Muscle of leg (tissue), 9 donors: ENCODE measurements around the gene KLRK1. TPM values are rescaled to one million over a fixed set of nuclear protein-coding genes. Genes with fewer than 3 reads are reported as not detected.

Experiments
- polyA plus RNA-seq, 8 donors: library from polyadenylated mRNA; unstranded; fragments of 120-200 nt; gene quantifications; one replicate each; pipeline versions ENCODE4 v1.2.1 to v1.2.3, GENCODE V29; 2013; ENCODE audit warnings: inconsistent platforms in 1 of 8, low replicate concordance in 1 of 8; ENCODE audit not compliant: insufficient read length in 8 of 8, insufficient read depth in 1 of 8
- total RNA-seq: library from RNA; stranded (reverse); fragments of 120-200 nt; gene quantifications from one replicate; pipeline ENCODE4 v1.2.4, GENCODE V29; 2013

The KLRK1 gene
- total and polyA plus RNA-seq, 9 donors, result 0.11 to 0.61 (median 0.37) TPM

Other genes starting within 250 kb of the KLRK1 start
- 0.13 TPM for gene OLR1, start 217.9 kb downstream of the KLRK1 start, total RNA-seq
- 1 to 10 TPM in 1 of 8 donors, under 1 TPM in 7; 0.22 to 2.0 (median 0.66) TPM for gene OLR1, start 217.9 kb downstream of the KLRK1 start, polyA plus RNA-seq
- gene TMEM52B, start 211.0 kb downstream of the KLRK1 start, total RNA-seq, result not detected
- gene TMEM52B, start 211.0 kb downstream of the KLRK1 start, polyA plus RNA-seq, result under 1 TPM in 7 of 8 donors, not detected in 1; 0.05 to 0.52 (median 0.17) TPM
- gene GABARAPL1, start 177.2 kb downstream of the KLRK1 start, total RNA-seq, result 21.6 TPM
- 10 to 100 TPM; 16.3 to 27.7 (median 21.1) TPM for gene GABARAPL1, start 177.2 kb downstream of the KLRK1 start, polyA plus RNA-seq
- 0.58 TPM for gene KLRD1, start 82.2 kb downstream of the KLRK1 start, total RNA-seq
- gene KLRD1, start 82.2 kb downstream of the KLRK1 start, polyA plus RNA-seq, result under 1 TPM; 0.16 to 0.58 (median 0.23) TPM
- 0.13 TPM for gene KLRC4, start 19.7 kb upstream of the KLRK1 start, total RNA-seq
- gene KLRC4, start 19.7 kb upstream of the KLRK1 start, polyA plus RNA-seq, result under 1 TPM in 1 of 8 donors, not detected in 7; 0.11 TPM
- gene KLRC3, start 30.6 kb upstream of the KLRK1 start, total RNA-seq, result 0.09 TPM
- gene KLRC3, start 30.6 kb upstream of the KLRK1 start, polyA plus RNA-seq, result under 1 TPM in 2 of 8 donors, not detected in 6; 0.16 to 0.30 TPM
- 0.13 TPM for gene KLRC2, start 46.0 kb upstream of the KLRK1 start, total RNA-seq
- under 1 TPM in 3 of 8 donors, not detected in 5; 0.33 to 0.68 (median 0.43) TPM for gene KLRC2, start 46.0 kb upstream of the KLRK1 start, polyA plus RNA-seq
- 0.22 TPM for gene KLRC1, start 63.3 kb upstream of the KLRK1 start, total RNA-seq
- under 1 TPM; 0.10 to 0.64 (median 0.34) TPM for gene KLRC1, start 63.3 kb upstream of the KLRK1 start, polyA plus RNA-seq
- gene EIF2S3B, start 115.8 kb upstream of the KLRK1 start, total RNA-seq, result 0.71 TPM
- 1 to 10 TPM in 4 of 8 donors, under 1 TPM in 4; 0.75 to 5.1 (median 1.2) TPM for gene EIF2S3B, start 115.8 kb upstream of the KLRK1 start, polyA plus RNA-seq
- 24.7 TPM for gene MAGOHB, start 223.6 kb upstream of the KLRK1 start, total RNA-seq
- 10 to 100 TPM; 23.7 to 37.9 (median 27.8) TPM for gene MAGOHB, start 223.6 kb upstream of the KLRK1 start, polyA plus RNA-seq